H9 (cell line): ENCODE data around the gene SYT2. TPM values are rescaled to one million over a fixed set of nuclear protein-coding genes. Genes with fewer than 3 reads are reported as not detected.

ENCODE experiments used
- DNase-seq: peaks from one replicate; pipeline ENCODE4 v3.0.0-alpha.2; 2017
- H2AFZ ChIP-seq: one replicate; pipeline ENCODE4 v1.6.1; 2013; ENCODE audit warnings: mild to moderate bottlenecking, low read length, control low read depth, moderate library complexity
- H2AK5ac ChIP-seq: 2 replicates; pipeline ENCODE4 v1.6.1; 2013; ENCODE audit warnings: low read length, control low read depth, mixed read lengths; ENCODE audit not compliant: insufficient read length
- H2BK120ac ChIP-seq: one replicate; pipeline ENCODE4 v1.6.1; 2013; ENCODE audit warnings: low read depth, mild to moderate bottlenecking, low read length, control low read depth, inconsistent platforms; ENCODE audit not compliant: poor library complexity, severe bottlenecking
- H2BK12ac ChIP-seq: 2 replicates; pipeline ENCODE4 v1.6.1; 2013; ENCODE audit warnings: low read length, control low read depth, mixed read lengths, low read depth; ENCODE audit not compliant: insufficient read length
- H2BK15ac ChIP-seq: 2 replicates; pipeline ENCODE4 v1.6.1; 2013; ENCODE audit warnings: low read depth, low read length, control low read depth
- H2BK20ac ChIP-seq: one replicate; pipeline ENCODE4 v1.6.1; 2013; ENCODE audit warnings: low read depth, mild to moderate bottlenecking, low read length, control low read depth, inconsistent platforms; ENCODE audit not compliant: poor library complexity, severe bottlenecking
- H2BK5ac ChIP-seq: 2 replicates; pipeline ENCODE4 v1.6.1; 2013; ENCODE audit warnings: low read length, control low read depth, mixed read lengths; ENCODE audit not compliant: insufficient read length
- H3K14ac ChIP-seq: 2 replicates; pipeline ENCODE4 v1.6.1; 2013; ENCODE audit warnings: low read length, control low read depth; ENCODE audit not compliant: insufficient read depth
- H3K18ac ChIP-seq: 2 replicates; pipeline ENCODE4 v1.6.1; 2013; ENCODE audit warnings: low read depth, mild to moderate bottlenecking, mixed read lengths, low read length, control low read depth; ENCODE audit not compliant: insufficient read length
- H3K23ac ChIP-seq: 2 replicates; pipeline ENCODE4 v1.6.1; 2013; ENCODE audit warnings: low read length, control low read depth, mixed read lengths, low read depth; ENCODE audit not compliant: insufficient read length
- H3K23me2 ChIP-seq: 2 replicates; pipeline ENCODE4 v1.6.1; 2013; ENCODE audit warnings: low read depth, mild to moderate bottlenecking, mixed read lengths, low read length, control low read depth; ENCODE audit not compliant: insufficient read length, poor library complexity, severe bottlenecking
- H3K27ac ChIP-seq: 2 replicates; pipeline ENCODE4 v1.5.1; 2013; ENCODE audit warnings: low read length, control low read depth, mixed read lengths, low read depth; ENCODE audit not compliant: insufficient read length
- H3K27me3 ChIP-seq: 2 replicates; pipeline ENCODE4 v1.6.1; 2013; ENCODE audit warnings: low read length, control low read depth, inconsistent platforms; ENCODE audit not compliant: insufficient read depth
- H3K4ac ChIP-seq: 2 replicates; pipeline ENCODE4 v1.6.1; 2013; ENCODE audit warnings: low read depth, mild to moderate bottlenecking, control low read depth, inconsistent platforms, low read length, moderate library complexity
- H3K4me1 ChIP-seq: 2 replicates; pipeline ENCODE4 v1.6.1; 2013; ENCODE audit warnings: low read length, control low read depth, inconsistent platforms; ENCODE audit not compliant: insufficient read depth
- H3K4me2 ChIP-seq: 2 replicates; pipeline ENCODE4 v1.6.1; 2013; ENCODE audit warnings: low read length, control low read depth, mixed read lengths; ENCODE audit not compliant: insufficient read length, insufficient read depth
- H3K56ac ChIP-seq: 2 replicates; pipeline ENCODE4 v1.6.1; 2013; ENCODE audit warnings: low read depth, mild to moderate bottlenecking, mixed read lengths, low read length, control low read depth; ENCODE audit not compliant: insufficient read length
- H3K79me1 ChIP-seq: 2 replicates; pipeline ENCODE4 v1.6.1; 2013; ENCODE audit warnings: low read depth, mild to moderate bottlenecking, moderate library complexity, low read length, control low read depth, inconsistent platforms; ENCODE audit not compliant: insufficient read depth, poor library complexity, severe bottlenecking
- H3K79me2 ChIP-seq: 2 replicates; pipeline ENCODE4 v1.6.1; 2013; ENCODE audit warnings: low read length, control low read depth, inconsistent platforms; ENCODE audit not compliant: insufficient read depth
- H3K9ac ChIP-seq: 2 replicates; pipeline ENCODE4 v1.6.1; 2013; ENCODE audit warnings: low read length, control low read depth, mixed read lengths; ENCODE audit not compliant: insufficient read length; ENCODE audit errors: extremely low read depth
- H3K9me3 ChIP-seq: one replicate; pipeline ENCODE4 v1.6.1; 2013; ENCODE audit warnings: low read depth, low read length, inconsistent platforms; ENCODE audit not compliant: control insufficient read depth
- H3T11ph ChIP-seq: one replicate; pipeline ENCODE4 v1.6.1; 2013; ENCODE audit warnings: mild to moderate bottlenecking, low read length, control low read depth, inconsistent platforms
- H4K20me1 ChIP-seq: one replicate; pipeline ENCODE4 v1.6.1; 2013; ENCODE audit not compliant: control insufficient read depth, insufficient read length, insufficient read depth
- H4K5ac ChIP-seq: 2 replicates; pipeline ENCODE4 v1.6.1; 2013; ENCODE audit warnings: low read depth, mild to moderate bottlenecking, mixed read lengths, low read length, control low read depth; ENCODE audit not compliant: insufficient read length
- H4K8ac ChIP-seq: replicated peaks from 2 replicates; pipeline ENCODE4 v1.6.1; 2013; ENCODE audit warnings: low read length, control low read depth, mixed read lengths, low read depth; ENCODE audit not compliant: insufficient read length
- H4K91ac ChIP-seq: 2 replicates; pipeline ENCODE4 v1.6.1; 2013; ENCODE audit warnings: low read depth, mild to moderate bottlenecking, moderate library complexity, mixed read lengths, low read length, control low read depth; ENCODE audit not compliant: insufficient read length
- H3K27ac Mint-ChIP-seq, 3 experiments: 2 replicates in 2 of 3; 3 replicates in 1 of 3; pipeline ENCODE4 v1.8.0; 2020 to 2021; ENCODE audit warnings: mixed read lengths in 3 of 3, mild to moderate bottlenecking in 1 of 3, moderate library complexity in 1 of 3
- H3K27me3 Mint-ChIP-seq: 2 replicates; pipeline ENCODE4 v1.8.0; 2021; ENCODE audit warnings: low read depth, mild to moderate bottlenecking, moderate library complexity, mixed read lengths
- H3K36me3 Mint-ChIP-seq, 3 experiments: 2 replicates in 2 of 3; 3 replicates in 1 of 3; pipeline ENCODE4 v1.8.0; 2020 to 2021; ENCODE audit warnings: low read depth in 3 of 3, mixed read lengths in 3 of 3; ENCODE audit not compliant: insufficient read depth in 1 of 3
- H3K4me1 Mint-ChIP-seq, 2 experiments: 2 replicates each; pipeline ENCODE4 v1.8.0; 2020; ENCODE audit warnings: mixed read lengths in 2 of 2
- H3K4me3 Mint-ChIP-seq, 2 experiments: 2 replicates in 1 of 2; 3 replicates in 1 of 2; pipeline ENCODE4 v1.8.0; 2020 to 2021; ENCODE audit warnings: mild to moderate bottlenecking in 2 of 2, mixed read lengths in 2 of 2, moderate library complexity in 1 of 2
- H3K9me3 Mint-ChIP-seq, 2 experiments: 2 replicates in 1 of 2; 3 replicates in 1 of 2; pipeline ENCODE4 v1.8.0; 2020; ENCODE audit warnings: mild to moderate bottlenecking in 2 of 2, mixed read lengths in 2 of 2, moderate library complexity in 1 of 2
- CTCF ChIP-seq: fragments of 200-600 bp; sonication (generic); conservative IDR thresholded peaks from 3 replicates; pipeline ENCODE4 v1.8.0; 2021; ENCODE audit warnings: antibody characterized with exemption, mild to moderate bottlenecking
- WGBS: extraction: QIAGEN DNeasy Blood & Tissue Kit; methylation state at CpG from one replicate; pipeline ENCODE4 v1.1.7; 2013; ENCODE audit warnings: missing lambda C conversion rate, low lambda C conversion rate, mixed read lengths; ENCODE audit not compliant: insufficient read length; ENCODE audit errors: extremely low coverage; 5-methylcytosine and 5-hydroxymethylcytosine counted together
- total RNA-seq: library from RNA; stranded (reverse); gene quantifications from 2 replicates; pipeline ENCODE4 v1.2.1, GENCODE V29; 2021

Gene SYT2
- total RNA-seq, 1 experiment from 2014 or later, result 3.3 TPM

DNA sequence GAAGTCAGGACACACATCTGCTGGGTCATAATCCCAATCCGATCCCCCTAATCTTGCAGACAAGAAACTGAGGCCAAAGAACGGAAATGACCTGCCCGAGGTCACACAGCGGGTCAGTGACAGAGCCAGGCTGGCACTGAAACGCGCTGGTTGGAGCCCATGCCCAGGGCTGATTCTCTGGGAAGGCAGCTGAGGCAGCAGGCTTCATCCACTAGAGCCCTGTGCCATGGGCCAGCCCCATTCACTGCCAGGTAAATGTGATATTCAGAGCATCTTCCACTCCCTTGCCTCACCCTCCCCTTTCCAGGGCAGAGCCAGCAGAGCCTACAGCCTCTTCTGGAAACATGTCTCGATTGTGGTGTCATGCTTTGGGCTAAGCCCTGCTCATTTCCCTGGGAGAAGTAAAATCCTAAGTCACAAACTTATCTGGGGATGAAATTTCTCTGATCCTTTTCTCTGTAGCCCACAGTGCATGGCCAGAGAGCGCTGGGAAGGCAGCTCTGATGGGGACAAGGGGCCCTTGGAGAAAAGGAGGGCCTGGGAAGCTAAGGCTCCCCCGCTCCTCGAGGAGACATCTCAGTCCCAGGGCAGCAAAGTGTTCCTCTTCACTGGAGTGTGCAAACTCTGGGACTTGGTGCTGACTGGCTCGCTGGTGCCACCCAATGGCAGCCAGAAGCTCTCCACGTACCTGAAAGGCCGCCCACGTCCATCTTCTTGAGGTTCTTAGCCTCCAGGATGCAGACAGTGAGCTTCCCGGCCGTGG lies 110.4 kb downstream of the SYT2 start:
- Mint-ChIP-seq H3K27me3 (peaks cover 2% of the 10 kb centered on the region; the same call in 1 of the 2 replicates), H3K9me3 (no peaks in the 10 kb centered on the region), H3K27ac (no peak overlapping the region; a peak in 1 of 7 replicates), H3K4me1 (peaks cover 4 to 7% of the 10 kb centered on the region in 2 experiments; a peak in 2 of 4 replicates), H3K4me3 (no peak overlapping the region), H3K36me3 (peaks cover 0 to 1% (median 0%) of the 10 kb centered on the region in 3 experiments; a peak in 4 of 7 replicates)
- Histone ChIP-seq H3K23me2 (no peaks in the 10 kb centered on the region), H4K20me1 (no peaks in the 10 kb centered on the region), H2AK5ac (no peak overlapping the region), H2BK120ac (no peak overlapping the region), H4K5ac (no peak overlapping the region), H3K4ac (no peak overlapping the region), H3K79me1 (no peaks in the 10 kb centered on the region), H3K4me1 (no peaks in the 10 kb centered on the region), H3K23ac (no peak overlapping the region), H3K9me3 (no peaks in the 10 kb centered on the region), H3K14ac (no peak overlapping the region), H2BK12ac (no peak overlapping the region), H2BK15ac (no peak overlapping the region), H3K56ac (no peak overlapping the region), H3K79me2 (no peaks in the 10 kb centered on the region), H3K27ac (no peak overlapping the region), H3K27me3 (no peaks in the 10 kb centered on the region), H3K18ac (no peak overlapping the region), H3T11ph (no peak overlapping the region), H2BK20ac (no peak overlapping the region), H3K9ac (no peak overlapping the region), H2AFZ (no peak overlapping the region), H4K91ac (no peak overlapping the region), H2BK5ac (no peak overlapping the region), H3K4me2 (no peak overlapping the region), H4K8ac (no peak overlapping the region)
- WGBS, result no CpG with 5 or more reads among the region's 16 CpGs
- peak; percentile 82 for TF ChIP-seq CTCF
- peak; percentile 84 for DNase-seq
